Body of pancreas (tissue), 4 donors: ENCODE data around the gene GTF2A2.
"Not testable (repeated sequence)": the region's sequence is repeated elsewhere in the genome, so short reads cannot be mapped to it uniquely, and the experiment has no call there.

Experiments used
- CTCF ChIP-seq, 7 experiments: fragments of 450-650 bp in 4 of 7; fragments of 200-600 bp in 3 of 7; sonication (generic) in 3 of 7; IDR thresholded peaks; one replicate each; pipeline ENCODE4 v1.5.1; 2016 to 2019; ENCODE audit warnings: antibody characterized with exemption in 7 of 7
- POLR2A ChIP-seq, 3 donors: fragments of 450-650 bp; IDR thresholded peaks; one replicate each; pipeline ENCODE4 v1.6.1; 2016; ENCODE audit warnings: antibody characterized with exemption in 3 of 3, mild to moderate bottlenecking in 2 of 3

- TF ChIP-seq CTCF, POLR2A (IDR thresholded peaks at IDR 0.05): not testable (repeated sequence)
These were observed 11.5 kb downstream of the GTF2A2 start for GRCh38 chr15:59645812-59646211.
